Natural killer cell treated with Interleukin-12 subunit alpha and Interleukin-12 subunit beta and Interleukin-15 and Interleukin-18, amount 100 ng/mL, for 72 hours (primary cell): Measurements from ENCODE around the gene CD2. TPM values are rescaled to one million over a fixed set of nuclear protein-coding genes. Genes with fewer than 3 reads are reported as not detected.

ENCODE experiments used
- ATAC-seq, 2 donors: fragments of 150-1000 bp; cut with Tn5 transposase in 1 of 2; sonication (Bioruptor Pico), chemical (Tn5 transposase) in 1 of 2; 2 replicates each; pipeline ENCODE4 v1.10.0; 2021
- DNase-seq: peaks from one replicate; pipeline ENCODE4 v3.0.0; 2022; ENCODE audit warnings: low spot score
- H3K27ac Mint-ChIP-seq, 2 donors: 1 replicate in 1 of 2; 2 replicates in 1 of 2; pipeline ENCODE4 v1.8.0; 2022; ENCODE audit warnings: mixed read lengths in 2 of 2, mild to moderate bottlenecking in 1 of 2, moderate library complexity in 1 of 2
- H3K27me3 Mint-ChIP-seq, 2 donors: 1 replicate in 1 of 2; 2 replicates in 1 of 2; pipeline ENCODE4 v1.8.0; 2022; ENCODE audit warnings: mixed read lengths in 2 of 2
- H3K36me3 Mint-ChIP-seq: one replicate; pipeline ENCODE4 v1.8.0; 2022; ENCODE audit warnings: mixed read lengths
- H3K4me1 Mint-ChIP-seq, 2 donors: 1 replicate in 1 of 2; 2 replicates in 1 of 2; pipeline ENCODE4 v1.8.0; 2022; ENCODE audit warnings: low read depth in 2 of 2, mixed read lengths in 2 of 2, mild to moderate bottlenecking in 1 of 2
- H3K4me3 Mint-ChIP-seq: one replicate; pipeline ENCODE4 v1.8.0; 2022; ENCODE audit warnings: mixed read lengths
- H3K9me3 Mint-ChIP-seq: 2 replicates; pipeline ENCODE4 v1.8.0; 2022; ENCODE audit warnings: mixed read lengths
- total RNA-seq, 2 donors: library from RNA; stranded (reverse); gene quantifications; one replicate each; pipeline ENCODE4 v1.2.3, GENCODE V29; 2022

Gene CD2
- total RNA-seq, 2 donors from 2014 or later: 71.4 to 140 TPM

- H3K9me3 Mint-ChIP-seq: no peaks in the 10 kb centered on the region
- H3K27ac Mint-ChIP-seq: peak overlapping the region; percentile 98 to 99
- H3K4me3 Mint-ChIP-seq: peak overlapping the region; percentile 80
- peaks cover 46% of the 10 kb centered on the region for H3K36me3 Mint-ChIP-seq
- H3K4me1 Mint-ChIP-seq: peaks cover 67 to 96% of the 10 kb centered on the region in 2 donors
- no peaks in the 10 kb centered on the region for H3K27me3 Mint-ChIP-seq
- DNase-seq: no peak
- ATAC-seq: no peak
These were observed 14.3 kb downstream of the CD2 start for GRCh38 chr1:116768416-116769103.

- Mint-ChIP-seq H3K4me1 (peaks cover 62 to 91% of the 10 kb centered on the region in 2 donors), H3K27me3 (no peaks in the 10 kb centered on the region), H3K4me3 (peak overlapping the region; percentile 80), H3K9me3 (peaks cover under 1% of the 10 kb centered on the region), H3K27ac (peak overlapping the region; percentile 98 to 99), H3K36me3 (peaks cover 43% of the 10 kb centered on the region)
- ATAC-seq: peak; percentile 80 to 82
- peak; percentile 73 for DNase-seq
These were observed 14.8 kb downstream of the CD2 start for GRCh38 chr1:116769104-116769452.

- Mint-ChIP-seq H3K4me3 (peak overlapping the region; percentile 80), H3K9me3 (peaks cover 3% of the 10 kb centered on the region), H3K36me3 (peaks cover 46% of the 10 kb centered on the region), H3K4me1 (peaks cover 63 to 86% of the 10 kb centered on the region in 2 donors), H3K27me3 (no peaks in the 10 kb centered on the region), H3K27ac (peak overlapping the region; percentile 98 to 99)
- ATAC-seq: peak; percentile 75 to 83
- peak; percentile 81 for DNase-seq
These were observed 15.3 kb downstream of the CD2 start for GRCh38 chr1:116769561-116769977.

GRCh38 chr1:116769994-116770393 lies 15.8 kb downstream of the CD2 start:
- H3K9me3 Mint-ChIP-seq: peaks cover 3% of the 10 kb centered on the region
- ATAC-seq: no peak
- H3K27me3 Mint-ChIP-seq: no peaks in the 10 kb centered on the region
- no peak for DNase-seq
- peaks cover 60 to 82% of the 10 kb centered on the region in 2 donors for H3K4me1 Mint-ChIP-seq
- peak overlapping the region; percentile 98 to 99 for H3K27ac Mint-ChIP-seq
- H3K36me3 Mint-ChIP-seq: peaks cover 42% of the 10 kb centered on the region
- H3K4me3 Mint-ChIP-seq: peak overlapping the region; percentile 80

GRCh38 chr1:116770625-116771024 lies 16.4 kb downstream of the CD2 start:
- ATAC-seq (no peak), DNase-seq (no peak)
- H3K27ac Mint-ChIP-seq: peak overlapping the region; percentile 98 to 99
- H3K4me3 Mint-ChIP-seq: peak overlapping the region; percentile 80
- no peaks in the 10 kb centered on the region for H3K27me3 Mint-ChIP-seq
- H3K4me1 Mint-ChIP-seq: peaks cover 56 to 78% of the 10 kb centered on the region in 2 donors
- H3K9me3 Mint-ChIP-seq: peaks cover 3% of the 10 kb centered on the region
- peaks cover 37% of the 10 kb centered on the region for H3K36me3 Mint-ChIP-seq

- peak overlapping the region; percentile 80 for H3K4me3 Mint-ChIP-seq
- no peaks in the 10 kb centered on the region for H3K27me3 Mint-ChIP-seq
- peaks cover 34% of the 10 kb centered on the region for H3K36me3 Mint-ChIP-seq
- peaks cover 60 to 72% of the 10 kb centered on the region in 2 donors for H3K4me1 Mint-ChIP-seq
- H3K27ac Mint-ChIP-seq: peak overlapping the region; percentile 98 to 99
- no peak for DNase-seq
- no peak for ATAC-seq
- H3K9me3 Mint-ChIP-seq: peaks cover 3% of the 10 kb centered on the region
These were observed 17.9 kb downstream of the CD2 start for GRCh38 chr1:116771997-116772647.

GRCh38 chr1:116772648-116773045 lies 18.4 kb downstream of the CD2 start:
- Mint-ChIP-seq H3K27ac (peak overlapping the region; percentile 98 to 99), H3K27me3 (no peaks in the 10 kb centered on the region), H3K9me3 (peaks cover 3% of the 10 kb centered on the region), H3K4me3 (peak overlapping the region; percentile 80), H3K4me1 (peaks cover 62 to 72% of the 10 kb centered on the region in 2 donors), H3K36me3 (peaks cover 34% of the 10 kb centered on the region)
- no peak for ATAC-seq
- DNase-seq: no peak

GRCh38 chr1:116775116-116775752 lies 21.0 kb downstream of the CD2 start:
- peaks cover 57 to 67% of the 10 kb centered on the region in 2 donors for H3K4me1 Mint-ChIP-seq

GRCh38 chr1:116777831-116778830 lies 23.9 kb downstream of the CD2 start:
- ATAC-seq: peak; percentile 80 to 81
- H3K27ac Mint-ChIP-seq: peak overlapping the region; percentile 76 to 94
- peaks cover 23% of the 10 kb centered on the region for H3K36me3 Mint-ChIP-seq
- H3K27me3 Mint-ChIP-seq: no peaks in the 10 kb centered on the region
- DNase-seq: no peak
- peaks cover 3% of the 10 kb centered on the region for H3K9me3 Mint-ChIP-seq
- H3K4me1 Mint-ChIP-seq: peaks cover 47 to 53% of the 10 kb centered on the region in 2 donors
- H3K4me3 Mint-ChIP-seq: peak overlapping the region; percentile 61

More at GRCh38 chr1:116775116-116775752, 21.0 kb downstream of the CD2 start:
- H3K27me3 Mint-ChIP-seq: no peaks in the 10 kb centered on the region
- peak overlapping the region in 1 of 2 donors; percentile 98 for H3K27ac Mint-ChIP-seq
- no peak overlapping the region for H3K4me3 Mint-ChIP-seq
- DNase-seq (no peak), ATAC-seq (no peak)
- H3K9me3 Mint-ChIP-seq: peaks cover 3% of the 10 kb centered on the region
- peaks cover 23% of the 10 kb centered on the region for H3K36me3 Mint-ChIP-seq

- H3K27me3 Mint-ChIP-seq: no peaks in the 10 kb centered on the region
- no peak overlapping the region for H3K4me3 Mint-ChIP-seq
- DNase-seq (no peak), ATAC-seq (no peak)
- peak overlapping the region; percentile 2 to 76 for H3K27ac Mint-ChIP-seq
- peaks cover 18% of the 10 kb centered on the region for H3K36me3 Mint-ChIP-seq
- peaks cover 3% of the 10 kb centered on the region for H3K9me3 Mint-ChIP-seq
- peaks cover 65 to 72% of the 10 kb centered on the region in 2 donors for H3K4me1 Mint-ChIP-seq
These were observed 26.8 kb downstream of the CD2 start for GRCh38 chr1:116781034-116781433.

- Mint-ChIP-seq H3K36me3 (peaks cover 28% of the 10 kb centered on the region), H3K9me3 (peaks cover 8% of the 10 kb centered on the region), H3K4me3 (peak overlapping the region; percentile 72), H3K4me1 (peaks cover 62 to 75% of the 10 kb centered on the region in 2 donors), H3K27ac (peak overlapping the region; percentile 66 to 80), H3K27me3 (no peaks in the 10 kb centered on the region)
- DNase-seq (no peak), ATAC-seq (peak in 1 of 2 donors; percentile 43)
These were observed 30.8 kb downstream of the CD2 start for GRCh38 chr1:116785006-116785405.

GRCh38 chr1:116786049-116786448 lies 31.8 kb downstream of the CD2 start:
- Mint-ChIP-seq H3K36me3 (peaks cover 25% of the 10 kb centered on the region), H3K4me3 (peak overlapping the region; percentile 72), H3K27me3 (no peaks in the 10 kb centered on the region), H3K27ac (peak overlapping the region; percentile 66 to 80), H3K9me3 (peaks cover 9% of the 10 kb centered on the region), H3K4me1 (peaks cover 69 to 80% of the 10 kb centered on the region in 2 donors)
- DNase-seq (no peak), ATAC-seq (no peak)

- H3K27me3 Mint-ChIP-seq: no peaks in the 10 kb centered on the region
- H3K9me3 Mint-ChIP-seq: peaks cover 5% of the 10 kb centered on the region
- peaks cover 61 to 77% of the 10 kb centered on the region in 2 donors for H3K4me1 Mint-ChIP-seq
- peak overlapping the region; percentile 36 to 63 for H3K27ac Mint-ChIP-seq
- peaks cover 17% of the 10 kb centered on the region for H3K36me3 Mint-ChIP-seq
- peak; percentile 57 to 65 for ATAC-seq
- no peak overlapping the region for H3K4me3 Mint-ChIP-seq
- DNase-seq: no peak
These were observed 37.5 kb downstream of the CD2 start for GRCh38 chr1:116791727-116792126.
